Measurements from ENCODE around the gene EGF.
"Not testable (repeated sequence)": the region's sequence is repeated elsewhere in the genome, so short reads cannot be mapped to it uniquely, and the experiment has no call there.

EGF gene

GRCh38 chr4:110025056-110025455 is 112.4 kb downstream of the EGF start:
- Histone ChIP-seq H3K4me1 (peaks cover 0 to 18% (median 7%) of the 10 kb centered on the region in 10 experiments; a peak in 10 of 20 replicates), H3K9ac (no peak overlapping the region), H3K4me2 (no peak overlapping the region), H3K27me3 (peaks cover 0 to 100% (median 0%) of the 10 kb centered on the region in 11 experiments; a peak in 7 of 22 replicates), H4K20me1 (peaks cover 0 to 6% (median 0%) of the 10 kb centered on the region in 11 experiments; a peak in 1 of 22 replicates), H3K27ac (no peak overlapping the region), H3K9me3 (replicated peaks in 1 of 11) (peaks cover 0 to 9% (median 4%) of the 10 kb centered on the region in 11 experiments; a peak in 6 of 22 replicates), H3K4me3 (no peak overlapping the region), H3K36me3 (no peaks in the 10 kb centered on the region)
- TF ChIP-seq Cebpa-rat (IDR thresholded peaks at IDR 0.05) = no peak

DNA sequence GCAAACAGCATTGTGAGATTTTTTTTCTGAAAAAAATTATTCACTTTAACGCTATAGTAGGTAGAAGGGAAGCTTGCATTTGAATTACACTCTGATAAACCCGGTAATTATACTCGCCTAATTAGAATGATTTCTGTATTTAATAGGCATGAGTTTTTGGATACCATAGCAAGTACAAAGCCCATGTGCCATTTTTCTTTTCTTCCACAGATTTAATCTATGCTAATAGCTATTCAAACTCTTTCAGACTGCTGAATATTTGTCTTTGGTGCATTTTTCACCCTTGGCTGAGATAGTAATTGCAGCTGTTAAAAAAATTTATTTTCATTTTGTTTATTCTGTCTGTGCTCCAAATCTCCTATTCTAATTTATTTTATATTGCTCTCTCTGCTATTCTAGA is 113.0 kb downstream of the EGF start:
- Histone ChIP-seq H4K20me1 (peaks cover 0 to 9% (median 0%) of the 10 kb centered on the region in 11 experiments; a peak in 1 of 22 replicates), H3K27ac (no peak overlapping the region), H3K36me3 (no peaks in the 10 kb centered on the region), H3K4me3 (no peak overlapping the region), H3K27me3 (peaks cover 0 to 100% (median 0%) of the 10 kb centered on the region in 11 experiments; a peak in 7 of 22 replicates), H3K4me2 (no peak overlapping the region), H3K9ac (no peak overlapping the region), H3K4me1 (peaks cover 0 to 18% (median 6%) of the 10 kb centered on the region in 10 experiments; a peak in 10 of 20 replicates), H3K9me3 (replicated peaks in 1 of 11) (peaks cover under 1 to 11% (median 6%) of the 10 kb centered on the region in 11 experiments; a peak in 12 of 22 replicates)
- no peak for TF ChIP-seq Cebpa-rat (IDR thresholded peaks at IDR 0.05)

DNA sequence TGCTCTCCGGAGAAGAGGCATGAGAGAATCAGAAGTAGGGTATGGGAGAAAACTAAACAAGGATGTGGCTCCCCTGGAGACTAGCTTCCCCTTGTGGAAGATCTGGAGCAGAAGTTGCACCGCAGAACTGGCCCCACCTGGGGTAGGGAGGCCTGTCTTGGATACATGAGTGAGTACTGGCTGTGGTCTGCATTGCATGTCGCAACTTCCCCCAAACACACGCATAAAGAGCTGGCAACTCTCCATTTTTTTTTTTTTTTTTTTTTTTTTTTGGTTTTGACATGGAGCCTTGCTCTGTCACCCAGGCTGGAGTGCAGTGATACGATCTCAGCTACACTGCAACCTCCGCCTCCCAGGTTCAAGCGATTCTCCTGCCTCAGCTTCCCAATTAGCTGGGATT is 119.9 kb downstream of the EGF start:
- Histone ChIP-seq H4K20me1 (peaks cover 0 to 46% (median 0%) of the 10 kb centered on the region in 11 experiments; a peak in 6 of 22 replicates), H3K27ac (peak overlapping the region in 3 of 11 experiments; percentile 53 to 61 (median 60); a peak in 7 of 22 replicates), H3K27me3 (peaks cover 0 to 98% (median 0%) of the 10 kb centered on the region in 11 experiments; a peak in 10 of 22 replicates), H3K4me1 (peaks cover 25 to 70% (median 52%) of the 10 kb centered on the region in 10 experiments), H3K4me2 (peak overlapping the region; percentile 44 to 85 (median 74); a peak in 20 of 22 replicates), H3K9ac (no peak overlapping the region), H3K9me3 (replicated peaks in 1 of 11) (peaks cover 9 to 19% (median 14%) of the 10 kb centered on the region in 11 experiments; a peak in 21 of 22 replicates), H3K4me3 (no peak overlapping the region), H3K36me3 (no peaks in the 10 kb centered on the region)
- peak in 9 of 11 experiments; percentile 49 to 81 (median 76); a peak in 16 of 22 replicates for TF ChIP-seq Cebpa-rat (IDR thresholded peaks at IDR 0.05)

DNA sequence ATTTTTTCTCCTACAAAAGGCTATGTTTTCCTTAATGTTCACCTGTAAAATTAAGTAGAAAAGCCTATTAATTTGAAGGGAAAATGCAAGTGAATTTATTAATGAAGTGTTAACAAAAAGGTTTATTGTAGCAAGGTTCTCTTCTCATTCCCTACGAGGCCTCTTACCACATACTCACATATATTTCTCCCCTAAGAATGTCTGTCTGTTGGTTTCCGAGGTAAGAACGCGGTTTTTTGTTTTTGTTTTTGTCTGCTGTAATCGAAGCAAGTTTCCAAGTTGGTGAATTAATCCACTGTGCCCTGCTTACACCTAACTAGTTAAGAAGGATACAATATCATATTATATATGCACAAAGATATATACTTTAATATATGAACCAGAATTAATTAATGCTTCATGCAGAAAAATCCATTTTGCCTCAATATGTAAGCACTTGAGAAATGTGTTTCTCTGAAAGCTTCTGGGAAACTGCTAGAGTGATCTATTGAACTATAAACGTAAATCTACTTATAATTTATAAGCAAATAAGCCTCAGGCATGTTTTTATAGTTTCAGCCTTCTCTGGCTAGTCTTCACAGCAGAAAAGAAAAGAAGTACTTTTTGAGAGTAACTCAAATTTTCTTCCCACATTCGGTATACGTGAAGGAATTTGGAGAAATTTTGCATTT is 120.8 kb downstream of the EGF start:
- Histone ChIP-seq H3K9ac (peak overlapping the region in 1 of 11 experiments; percentile 51; a peak in 1 of 22 replicates), H3K4me3 (no peak overlapping the region), H3K27ac (peak overlapping the region in 4 of 11 experiments; percentile 10 to 61 (median 56); a peak in 6 of 22 replicates), H3K4me2 (peak overlapping the region; percentile 44 to 85 (median 74); a peak in 21 of 22 replicates), H3K36me3 (no peaks in the 10 kb centered on the region), H3K4me1 (peaks cover 25 to 79% (median 52%) of the 10 kb centered on the region in 10 experiments), H3K9me3 (replicated peaks in 1 of 11) (peaks cover 9 to 19% (median 14%) of the 10 kb centered on the region in 11 experiments; a peak in 21 of 22 replicates), H4K20me1 (peaks cover 0 to 46% (median 0%) of the 10 kb centered on the region in 11 experiments; a peak in 6 of 22 replicates), H3K27me3 (peaks cover 0 to 98% (median 0%) of the 10 kb centered on the region in 11 experiments; a peak in 10 of 22 replicates)
- TF ChIP-seq Cebpa-rat (IDR thresholded peaks at IDR 0.05) = no peak

GRCh38 chr4:110034026-110034393 is 121.3 kb downstream of the EGF start:
- Histone ChIP-seq H3K4me1 (peaks cover 25 to 84% (median 55%) of the 10 kb centered on the region in 10 experiments), H3K9ac (peak overlapping the region in 1 of 11 experiments; percentile 51; a peak in 1 of 22 replicates), H3K27ac (peak overlapping the region in 3 of 11 experiments; percentile 10 to 61 (median 53); a peak in 3 of 22 replicates), H3K36me3 (no peaks in the 10 kb centered on the region), H3K4me3 (no peak overlapping the region), H4K20me1 (peaks cover 0 to 48% (median 0%) of the 10 kb centered on the region in 11 experiments; a peak in 6 of 22 replicates), H3K27me3 (peaks cover 0 to 98% (median 0%) of the 10 kb centered on the region in 11 experiments; a peak in 10 of 22 replicates), H3K9me3 (replicated peaks in 1 of 11) (peaks cover 9 to 19% (median 14%) of the 10 kb centered on the region in 11 experiments; a peak in 21 of 22 replicates), H3K4me2 (peak overlapping the region; percentile 44 to 85 (median 74); a peak in 21 of 22 replicates)
- TF ChIP-seq Cebpa-rat (IDR thresholded peaks at IDR 0.05) = peak in 3 of 11 experiments; percentile 22 to 49 (median 37); a peak in 2 of 22 replicates

DNA sequence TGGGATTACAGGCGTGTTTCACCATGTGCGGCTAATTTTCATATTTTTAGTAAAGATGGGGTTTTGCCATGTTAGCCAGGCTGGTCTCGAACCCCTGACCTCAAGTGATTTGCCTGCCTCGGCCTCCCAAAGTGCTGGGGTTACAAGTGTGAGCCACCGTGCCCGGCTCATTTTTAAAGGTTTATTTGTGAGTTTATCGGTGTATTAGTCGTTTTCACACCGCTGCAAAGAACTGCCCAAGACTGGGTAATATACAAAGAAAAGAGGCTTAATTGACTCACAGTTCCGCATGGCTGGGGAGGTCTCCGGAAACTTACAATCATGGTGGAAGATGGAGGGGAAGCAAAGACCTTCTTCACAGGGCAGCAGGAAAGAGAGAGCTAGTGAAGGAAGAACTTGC is 126.5 kb downstream of the EGF start:
- peaks cover 0 to 100% (median 0%) of the 10 kb centered on the region in 11 experiments; a peak in 10 of 22 replicates for H3K27me3 ChIP-seq
- H3K4me2 ChIP-seq = peak overlapping the region in 7 of 11 experiments; percentile 10 to 63 (median 39); a peak in 12 of 22 replicates
- not testable (repeated sequence) for H3K4me3 ChIP-seq; H3K36me3 ChIP-seq; H3K9ac ChIP-seq; H3K9me3 ChIP-seq (replicated peaks in 1 of 11); H3K27ac ChIP-seq
- H4K20me1 ChIP-seq = peaks cover 0 to 46% (median 0%) of the 10 kb centered on the region in 11 experiments; a peak in 6 of 22 replicates
- peaks cover 13 to 98% (median 70%) of the 10 kb centered on the region in 10 experiments for H3K4me1 ChIP-seq

GRCh38 chr4:110041735-110042134 is 129.1 kb downstream of the EGF start:
- peak overlapping the region in 3 of 11 experiments; percentile 22 to 66 (median 48); a peak in 2 of 22 replicates for H3K27ac ChIP-seq
- TF ChIP-seq Cebpa-rat (IDR thresholded peaks at IDR 0.05) = no peak
- H3K4me1 ChIP-seq = peaks cover 8 to 87% (median 48%) of the 10 kb centered on the region in 10 experiments; a peak in 18 of 20 replicates
- H3K9ac ChIP-seq = peak overlapping the region in 3 of 11 experiments; percentile 18 to 53 (median 51); a peak in 2 of 22 replicates
- peak overlapping the region; percentile 3 to 96 (median 85); a peak in 18 of 22 replicates for H3K4me2 ChIP-seq
- peak overlapping the region in 1 of 10 experiments; percentile 36; a peak in 1 of 20 replicates for H3K4me3 ChIP-seq
- peaks cover 0 to 32% (median 0%) of the 10 kb centered on the region in 11 experiments; a peak in 4 of 22 replicates for H4K20me1 ChIP-seq
- peaks cover 0 to 100% (median 0%) of the 10 kb centered on the region in 11 experiments; a peak in 9 of 22 replicates for H3K27me3 ChIP-seq
- peaks cover 0 to 4% (median 0%) of the 10 kb centered on the region in 11 experiments; a peak in 1 of 22 replicates for H3K36me3 ChIP-seq
- H3K9me3 ChIP-seq (replicated peaks in 1 of 11) = no peaks in the 10 kb centered on the region; a peak in 1 of 22 replicates
